Measurements from ENCODE around the gene FOXO4.

The FOXO4 gene

GRCh38 chrX:71098951-71099506 is 3.4 kb downstream of the FOXO4 start:
- no peak for DNase-seq (ENCODE audit: extremely low read depth in 1 of 2, low read depth in 1 of 2)

DNA sequence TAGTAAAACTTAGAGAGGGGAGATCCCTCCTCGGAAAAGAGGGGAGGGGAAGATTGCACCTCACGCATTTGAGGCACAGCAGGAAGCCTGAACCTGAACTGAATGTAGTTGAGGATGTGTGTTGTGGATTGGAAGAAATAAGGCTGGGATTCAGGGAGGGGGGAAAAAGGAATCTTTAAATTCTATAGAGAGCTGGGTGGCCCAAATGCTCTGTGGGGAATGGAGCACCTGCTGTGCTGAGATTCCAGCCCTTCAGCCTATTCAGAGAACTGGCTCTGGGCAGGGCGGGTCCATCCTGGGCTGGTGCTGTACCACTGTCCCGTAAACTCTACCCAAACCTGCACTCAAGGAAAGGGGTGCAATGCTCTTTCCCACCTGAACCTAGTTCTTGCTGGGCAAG is 4.1 kb downstream of the FOXO4 start:
- DNase-seq (ENCODE audit: extremely low read depth in 1 of 2, low read depth in 1 of 2): no peak

DNA sequence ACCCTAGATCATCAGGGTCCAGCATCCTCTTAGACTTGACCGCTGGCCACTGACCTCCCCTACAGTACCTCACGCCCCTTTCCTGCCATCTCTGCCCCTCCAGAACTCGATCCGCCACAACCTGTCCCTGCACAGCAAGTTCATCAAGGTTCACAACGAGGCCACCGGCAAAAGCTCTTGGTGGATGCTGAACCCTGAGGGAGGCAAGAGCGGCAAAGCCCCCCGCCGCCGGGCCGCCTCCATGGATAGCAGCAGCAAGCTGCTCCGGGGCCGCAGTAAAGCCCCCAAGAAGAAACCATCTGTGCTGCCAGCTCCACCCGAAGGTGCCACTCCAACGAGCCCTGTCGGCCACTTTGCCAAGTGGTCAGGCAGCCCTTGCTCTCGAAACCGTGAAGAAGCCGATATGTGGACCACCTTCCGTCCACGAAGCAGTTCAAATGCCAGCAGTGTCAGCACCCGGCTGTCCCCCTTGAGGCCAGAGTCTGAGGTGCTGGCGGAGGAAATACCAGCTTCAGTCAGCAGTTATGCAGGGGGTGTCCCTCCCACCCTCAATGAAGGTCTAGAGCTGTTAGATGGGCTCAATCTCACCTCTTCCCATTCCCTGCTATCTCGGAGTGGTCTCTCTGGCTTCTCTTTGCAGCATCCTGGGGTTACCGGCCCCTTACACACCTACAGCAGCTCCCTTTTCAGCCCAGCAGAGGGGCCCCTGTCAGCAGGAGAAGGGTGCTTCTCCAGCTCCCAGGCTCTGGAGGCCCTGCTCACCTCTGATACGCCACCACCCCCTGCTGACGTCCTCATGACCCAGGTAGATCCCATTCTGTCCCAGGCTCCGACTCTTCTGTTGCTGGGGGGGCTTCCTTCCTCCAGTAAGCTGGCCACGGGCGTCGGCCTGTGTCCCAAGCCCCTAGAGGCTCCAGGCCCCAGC is 5.2 kb downstream of the FOXO4 start:
- no peak for DNase-seq (ENCODE audit: extremely low read depth in 1 of 2, low read depth in 1 of 2)

GRCh38 chrX:71102292-71102691 is 6.6 kb downstream of the FOXO4 start:
- no peak for DNase-seq (ENCODE audit: extremely low read depth in 1 of 2, low read depth in 1 of 2)

DNA sequence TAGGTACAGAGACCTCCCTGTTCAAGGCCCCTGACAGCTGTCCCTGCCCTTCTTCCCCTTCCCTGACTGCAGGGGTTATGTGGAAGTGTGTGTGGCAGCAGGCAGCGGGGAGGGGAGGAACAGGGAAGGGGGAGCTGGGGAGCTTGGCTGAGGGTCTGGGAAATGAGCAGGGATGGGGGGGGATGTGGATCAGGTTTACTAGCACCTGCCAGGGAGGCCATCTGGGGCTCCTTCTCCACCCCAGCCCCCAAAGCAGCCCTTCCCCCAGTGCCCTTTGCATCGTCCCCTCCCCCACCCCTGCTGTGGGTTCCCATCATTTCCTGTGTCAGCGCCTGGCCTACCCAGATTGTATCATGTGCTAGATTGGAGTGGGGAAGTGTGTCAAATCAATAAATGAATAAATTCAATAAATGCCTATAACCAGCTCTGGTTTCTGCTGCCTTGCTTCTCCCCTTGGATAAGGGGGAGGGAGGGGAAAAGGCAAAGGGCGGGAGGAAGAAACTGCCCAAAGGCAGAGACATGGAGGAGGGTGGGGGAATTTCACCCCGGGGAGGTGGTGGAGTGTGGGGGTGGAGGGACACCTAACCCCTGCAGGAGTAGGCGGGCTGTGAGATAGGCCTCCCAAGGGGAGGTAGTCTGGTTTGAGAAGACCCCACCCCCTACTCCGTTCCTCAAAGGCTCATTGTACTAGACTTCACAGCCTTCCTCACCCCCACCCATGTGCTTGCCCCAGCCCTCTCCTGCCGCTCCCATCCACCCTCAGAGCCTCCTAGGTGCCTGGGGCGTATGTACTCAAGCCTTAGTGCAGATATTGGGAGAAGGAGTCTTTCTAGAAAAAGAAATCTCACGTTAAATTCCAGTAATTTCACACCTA is 7.7 kb downstream of the FOXO4 start:
- peak in 1 of 2 donors; percentile 39 for DNase-seq (ENCODE audit: extremely low read depth in 1 of 2, low read depth in 1 of 2)

DNA sequence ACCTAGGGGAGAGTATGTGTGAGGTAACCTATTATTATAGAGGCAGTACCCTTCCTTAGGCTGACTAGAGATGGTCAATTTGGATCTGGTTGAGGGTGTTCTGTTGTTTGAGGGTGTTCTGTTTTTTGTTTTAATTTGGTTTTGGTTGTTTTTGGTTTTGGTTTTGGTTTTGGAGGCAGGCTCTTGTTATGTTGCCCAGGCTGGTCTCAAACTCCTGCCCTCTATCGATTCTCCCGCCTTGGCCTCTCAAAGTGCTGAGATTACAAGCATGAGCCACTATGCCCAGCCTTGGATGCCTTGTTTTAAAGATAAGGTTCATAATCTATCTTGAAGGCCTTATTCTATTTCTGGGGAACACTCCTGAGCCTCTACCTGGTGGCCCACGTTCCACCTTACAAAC is 10.0 kb downstream of the FOXO4 start:
- no peak for DNase-seq (ENCODE audit: extremely low read depth in 1 of 2, low read depth in 1 of 2)

DNA sequence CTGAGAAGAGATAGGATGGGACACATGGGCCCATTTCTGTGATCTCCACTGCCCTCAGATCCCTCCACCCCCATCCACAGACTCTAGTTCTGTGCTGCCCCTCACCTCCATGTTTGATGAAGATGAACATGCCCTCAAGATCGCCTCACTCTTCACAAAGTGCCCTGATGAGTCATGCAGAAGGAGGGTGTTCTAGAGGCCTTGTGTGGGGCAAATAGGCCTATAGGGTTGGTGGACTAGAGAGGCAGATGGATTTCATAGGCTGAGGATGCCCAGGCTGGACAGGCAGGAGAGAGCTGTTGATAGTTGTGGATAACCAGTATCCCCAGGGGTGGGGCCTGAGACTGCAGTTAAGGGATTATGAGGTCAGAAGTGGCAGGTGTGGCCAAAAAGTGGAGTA is 10.8 kb downstream of the FOXO4 start, which contains the start of gene CXorf65:
TSS of gene CXorf65 (minus strand) at position 314 of the 400 bp plus-strand sequence. CDS start at position 130, 184 bp downstream.
- peak in 1 of 2 donors; percentile 11 for DNase-seq (ENCODE audit: extremely low read depth in 1 of 2, low read depth in 1 of 2)

DNA sequence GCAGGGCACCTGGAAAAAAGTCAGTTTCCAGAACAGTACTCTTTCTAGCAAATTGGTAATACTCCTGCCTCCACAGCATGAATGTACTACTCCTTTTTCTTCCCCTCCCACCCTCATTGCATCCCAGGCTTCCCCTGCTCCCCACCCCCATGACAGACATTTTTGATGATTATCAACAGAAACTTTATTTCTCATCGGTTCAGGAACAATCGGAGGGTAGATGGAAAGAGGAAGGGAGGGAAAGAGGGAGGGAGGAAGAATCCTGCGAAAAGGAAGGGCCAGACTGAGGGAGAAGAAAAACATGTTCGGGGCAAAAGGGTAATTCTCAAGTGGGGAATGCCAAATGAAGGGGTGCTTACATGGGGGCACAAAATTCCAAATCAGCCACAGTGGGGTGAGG is 11.6 kb downstream of the FOXO4 start:
- no peak for DNase-seq (ENCODE audit: extremely low read depth in 1 of 2, low read depth in 1 of 2)

- DNase-seq (ENCODE audit: extremely low read depth in 1 of 2, low read depth in 1 of 2): peak in 1 of 2 donors; percentile 27
Measured at GRCh38 chrX:71107762-71108360, 12.2 kb downstream of the FOXO4 start.

DNA sequence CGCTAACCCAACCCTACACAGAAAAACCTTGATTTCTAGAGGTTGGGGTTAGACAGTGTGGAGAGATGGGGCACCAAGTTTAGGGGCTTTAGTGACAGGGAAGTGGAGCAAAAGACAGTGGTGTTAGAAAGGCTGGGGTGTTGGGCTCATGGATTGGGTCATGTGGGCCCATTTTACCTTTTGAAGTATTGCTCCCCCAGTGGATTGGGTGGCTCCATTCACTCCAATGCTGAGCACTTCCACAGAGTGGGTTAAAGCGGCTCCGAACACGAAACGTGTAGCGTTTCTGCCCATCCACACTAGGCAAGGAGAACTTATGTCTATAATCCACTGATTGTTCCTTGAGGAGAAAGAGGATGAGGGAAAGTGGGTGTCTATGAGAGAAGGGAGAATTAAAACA is 13.4 kb downstream of the FOXO4 start:
- DNase-seq (ENCODE audit: extremely low read depth in 1 of 2, low read depth in 1 of 2): no peak

DNA sequence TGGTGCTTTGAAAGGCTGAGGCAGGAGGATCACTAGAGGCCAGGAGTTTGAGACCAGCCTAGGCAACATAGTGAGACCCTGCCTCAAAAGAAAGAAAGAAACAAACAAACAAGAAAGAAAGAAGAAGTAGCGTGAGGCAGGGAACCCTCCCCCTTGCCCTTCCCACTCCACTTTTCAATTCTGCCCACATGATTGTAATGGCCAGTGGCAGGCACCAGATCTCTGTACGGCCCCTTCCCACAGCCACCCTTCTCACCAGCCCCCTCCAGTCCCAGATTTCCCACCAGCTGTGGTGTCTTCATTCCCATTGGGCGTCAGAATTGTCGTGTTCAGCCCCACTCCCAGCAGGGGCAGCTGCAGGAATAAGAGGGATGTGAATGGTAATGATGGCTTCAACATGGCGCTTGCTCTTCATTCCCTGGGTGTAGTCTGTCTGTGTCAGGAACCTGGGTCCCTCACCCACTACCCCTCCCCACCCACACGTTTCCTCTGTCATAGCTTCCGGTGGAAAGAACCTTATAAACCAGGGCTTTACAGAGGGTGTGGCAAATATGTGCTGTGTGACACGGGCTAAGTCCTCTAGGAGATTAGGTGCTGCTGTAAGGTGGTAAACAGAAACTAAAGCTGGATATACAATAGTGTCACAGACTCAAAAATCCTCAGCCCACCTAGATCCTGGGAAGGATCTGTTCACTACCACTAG is 15.6 kb downstream of the FOXO4 start, which contains the start of gene IL2RG:
TSS of gene IL2RG (minus strand) at position 437 of the 703 bp plus-strand sequence. CDS start at position 399, 38 bp downstream.
- peak; percentile 44 to 73 for DNase-seq (ENCODE audit: extremely low read depth in 1 of 2, low read depth in 1 of 2)

DNA sequence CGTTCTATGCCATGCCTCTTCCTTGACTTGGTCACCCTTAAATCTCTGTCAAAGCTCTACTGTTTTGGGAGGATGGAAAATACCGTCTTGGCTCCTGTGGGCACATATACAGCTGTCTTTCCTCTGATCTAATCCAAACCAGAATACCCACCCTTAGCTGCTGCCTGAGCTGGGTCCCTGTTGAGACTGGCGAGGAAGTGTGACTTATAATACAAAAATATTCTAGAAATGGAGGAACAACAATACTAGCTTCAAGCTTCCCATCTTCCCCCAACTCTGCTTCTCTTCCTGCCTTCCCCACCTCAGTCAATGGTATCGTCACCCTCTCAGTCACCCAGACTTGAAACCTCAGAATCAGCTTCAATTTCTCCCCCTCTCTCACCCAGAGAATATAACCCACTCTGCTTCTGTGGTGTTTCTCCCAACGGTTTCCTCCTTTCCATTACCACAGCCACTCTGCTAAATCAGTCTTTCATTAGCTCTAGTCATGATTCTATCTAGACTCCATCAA is 16.3 kb downstream of the FOXO4 start:
- DNase-seq (ENCODE audit: extremely low read depth in 1 of 2, low read depth in 1 of 2): no peak

DNA sequence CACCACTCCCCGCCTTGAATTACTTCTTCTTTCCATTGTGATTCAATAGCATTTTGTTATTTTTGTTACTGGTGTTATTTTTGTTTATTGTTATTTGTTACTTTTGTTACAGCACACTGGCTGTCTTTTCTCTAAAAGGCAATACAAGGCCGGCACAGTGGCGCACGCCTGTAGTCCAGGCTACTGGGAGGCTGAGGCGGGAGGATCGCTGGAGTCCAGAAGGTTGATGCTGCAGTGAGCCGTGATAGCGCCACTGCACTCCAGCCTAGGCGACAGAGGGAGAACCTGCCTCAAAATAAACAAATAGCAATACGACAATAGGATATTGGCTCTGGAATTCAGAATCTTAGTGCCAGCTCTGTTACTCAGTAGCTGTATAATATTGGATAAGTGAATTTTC is 21.7 kb downstream of the FOXO4 start:
- DNase-seq (ENCODE audit: extremely low read depth in 1 of 2, low read depth in 1 of 2): no peak

DNA sequence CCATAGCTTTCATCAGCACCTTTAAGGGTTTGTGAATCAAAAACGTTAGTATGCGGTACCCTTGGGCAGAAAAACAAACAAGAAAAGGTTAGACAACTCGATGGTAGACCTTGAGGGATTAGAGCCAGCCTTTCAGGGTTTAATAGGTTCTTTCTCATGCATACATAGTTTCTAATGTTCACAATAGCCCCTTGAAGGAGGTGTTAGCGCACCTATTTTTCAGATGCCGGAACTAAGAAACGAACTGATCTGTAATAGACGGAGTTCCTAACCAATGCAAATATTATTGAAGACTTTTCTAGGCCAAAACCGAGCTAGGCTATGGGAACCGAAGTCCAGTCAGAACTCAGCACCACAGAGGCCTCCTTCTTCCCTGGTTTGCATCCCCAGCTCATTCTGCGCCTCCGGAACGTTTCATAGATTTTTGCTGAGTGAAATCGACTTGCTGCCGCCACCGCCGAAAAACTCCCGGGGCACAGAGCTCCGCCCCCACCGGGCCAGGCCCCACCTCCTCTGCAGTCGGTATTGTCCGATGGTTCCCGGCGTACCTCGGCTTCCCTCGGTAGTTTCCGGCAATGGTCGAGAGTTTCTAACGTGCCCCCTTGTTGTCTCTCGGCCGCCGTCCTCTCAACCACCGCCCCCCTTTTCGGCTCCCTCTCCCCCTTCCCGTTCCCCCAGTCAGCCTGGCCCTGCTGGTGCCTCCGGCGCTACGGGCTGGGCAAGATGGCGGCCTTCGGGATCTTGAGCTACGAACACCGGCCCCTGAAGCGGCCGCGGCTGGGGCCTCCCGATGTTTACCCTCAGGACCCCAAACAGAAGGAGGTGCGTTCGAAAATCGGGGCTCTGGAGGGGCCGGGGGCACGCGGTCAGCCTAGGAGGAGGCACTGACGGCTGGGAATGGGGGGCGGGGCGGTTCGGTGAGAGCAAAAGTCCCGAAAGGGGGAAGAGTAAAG is 22.7 kb downstream of the FOXO4 start, which contains the start of gene MED12:
TSS of gene MED12 (plus strand) at position 565 of the 953 bp plus-strand sequence. CDS start at position 724, 159 bp downstream.
- DNase-seq (ENCODE audit: extremely low read depth in 1 of 2, low read depth in 1 of 2): peak; percentile 71 to 75

GRCh38 chrX:71118985-71119535 is 23.4 kb downstream of the FOXO4 start:
- DNase-seq (ENCODE audit: extremely low read depth in 1 of 2, low read depth in 1 of 2): no peak

DNA sequence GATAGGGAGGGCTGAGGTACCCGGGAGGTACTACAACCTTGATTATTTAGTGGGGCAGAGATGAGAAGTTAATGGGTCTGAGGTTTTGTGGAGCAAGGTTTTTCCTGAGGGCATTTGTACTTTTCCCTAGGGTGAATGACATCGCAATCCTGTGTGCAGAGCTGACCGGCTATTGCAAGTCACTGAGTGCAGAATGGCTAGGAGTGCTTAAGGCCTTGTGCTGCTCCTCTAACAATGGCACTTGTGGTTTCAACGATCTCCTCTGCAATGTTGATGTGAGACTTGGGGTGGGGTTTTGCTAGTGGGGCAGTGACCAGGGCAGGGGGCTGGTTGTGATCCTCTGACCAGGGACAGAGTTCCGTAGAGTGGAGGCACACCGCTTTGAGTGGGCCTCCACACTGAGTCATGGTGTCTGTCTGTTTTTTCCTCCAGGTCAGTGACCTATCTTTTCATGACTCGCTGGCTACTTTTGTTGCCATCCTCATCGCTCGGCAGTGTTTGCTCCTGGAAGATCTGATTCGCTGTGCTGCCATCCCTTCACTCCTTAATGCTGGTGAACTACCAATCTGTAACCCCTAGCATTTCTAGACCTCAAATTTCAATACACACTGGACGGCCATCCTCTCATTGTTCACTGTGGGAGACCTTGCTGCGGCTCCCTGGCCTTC is 32.6 kb downstream of the FOXO4 start:
- DNase-seq (ENCODE audit: extremely low read depth in 1 of 2, low read depth in 1 of 2): no peak

DNA sequence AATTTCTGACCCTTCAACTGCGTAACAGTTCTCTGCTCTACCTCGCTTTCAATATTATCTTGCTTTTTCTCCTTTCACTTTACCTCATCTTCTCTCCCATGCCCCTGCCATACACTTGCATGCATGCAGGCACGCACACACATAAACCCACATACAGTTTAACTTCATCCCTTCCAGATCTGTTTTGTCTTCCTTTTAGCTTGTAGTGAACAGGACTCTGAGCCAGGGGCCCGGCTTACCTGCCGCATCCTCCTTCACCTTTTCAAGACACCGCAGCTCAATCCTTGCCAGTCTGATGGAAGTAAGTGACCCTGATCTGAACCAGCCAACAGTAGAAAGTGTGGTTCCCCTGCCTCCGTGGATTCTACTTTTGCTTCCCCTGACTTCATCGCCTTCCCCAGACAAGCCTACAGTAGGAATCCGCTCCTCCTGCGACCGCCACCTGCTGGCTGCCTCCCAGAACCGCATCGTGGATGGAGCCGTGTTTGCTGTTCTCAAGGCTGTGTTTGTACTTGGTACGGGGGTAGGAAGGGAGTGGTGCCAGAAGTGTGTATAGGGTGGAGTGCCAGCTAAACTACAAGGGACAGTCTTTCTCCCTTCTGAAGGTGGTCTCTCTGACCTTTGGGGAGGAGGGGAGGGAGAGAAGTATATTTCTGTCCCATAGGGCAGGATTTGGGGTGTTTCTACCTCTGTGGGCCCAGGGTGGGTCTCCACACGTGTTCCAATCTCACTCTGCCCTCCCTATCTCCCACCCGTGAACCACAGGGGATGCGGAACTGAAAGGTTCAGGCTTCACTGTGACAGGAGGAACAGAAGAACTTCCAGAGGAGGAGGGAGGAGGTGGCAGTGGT is 33.5 kb downstream of the FOXO4 start:
- DNase-seq (ENCODE audit: extremely low read depth in 1 of 2, low read depth in 1 of 2): peak; percentile 32 to 42

Measured in stimulated activated CD8-positive, alpha-beta memory T cell treated with anti-CD3 and anti-CD28 coated beads, Interleukin-7, amount 100 ng/mL, for 48 hours (primary cell).